HG02623 (cell line): ENCODE measurements around the gene MSI2.
A peak's percentile ranks its signal among the peaks of the same experiment; 100 is the strongest.

Source experiments
- ATAC-seq: cut with Tn5 transposase; IDR thresholded peaks from one replicate; pipeline ENCODE4 v1.9.1; 2021; ENCODE audit warnings: moderate library complexity; ENCODE audit not compliant: unreplicated experiment

The MSI2 gene

GRCh38 chr17:57721967-57722703 is 465.8 kb downstream of the MSI2 start:
- no peak for ATAC-seq

- ATAC-seq, result no peak
Observed at GRCh38 chr17:57722704-57723043, 466.4 kb downstream of the MSI2 start.

- ATAC-seq, result no peak
Observed at GRCh38 chr17:57723427-57724025, 467.2 kb downstream of the MSI2 start.

- ATAC-seq, result peak; percentile 39
Observed at GRCh38 chr17:57724026-57724728, 467.9 kb downstream of the MSI2 start.

- no peak for ATAC-seq
Observed at GRCh38 chr17:57724729-57725125, 468.4 kb downstream of the MSI2 start.

GRCh38 chr17:57726213-57726790 is 470.0 kb downstream of the MSI2 start:
- ATAC-seq, result no peak

- no peak for ATAC-seq
Observed at GRCh38 chr17:57726838-57727237, 470.5 kb downstream of the MSI2 start.

GRCh38 chr17:57727630-57728175 is 471.4 kb downstream of the MSI2 start:
- no peak for ATAC-seq

GRCh38 chr17:57730026-57730701 is 473.8 kb downstream of the MSI2 start:
- ATAC-seq, result no peak

GRCh38 chr17:57732062-57732461 is 475.7 kb downstream of the MSI2 start:
- no peak for ATAC-seq

GRCh38 chr17:57733085-57733484 is 476.8 kb downstream of the MSI2 start:
- no peak for ATAC-seq
